DMS 273 (cell line): Measurements from ENCODE around the gene ERP27.

Experiments
- DNase-seq: peaks from one replicate; lab custom pipeline; 2025; ENCODE audit not compliant: unreplicated experiment; lab: John Stamatoyannopoulos, UW

Gene ERP27

GRCh38 chr12:14871886-14872285 lies 66.5 kb downstream of the ERP27 start:
- DNase-seq: no peak

- no peak for DNase-seq
Observed at GRCh38 chr12:14871247-14871646, 67.1 kb downstream of the ERP27 start.

- DNase-seq: no peak
Observed at GRCh38 chr12:14868916-14869506, 69.3 kb downstream of the ERP27 start.
